ENCODE results near the gene KIAA0513.

KIAA0513 gene

DNA sequence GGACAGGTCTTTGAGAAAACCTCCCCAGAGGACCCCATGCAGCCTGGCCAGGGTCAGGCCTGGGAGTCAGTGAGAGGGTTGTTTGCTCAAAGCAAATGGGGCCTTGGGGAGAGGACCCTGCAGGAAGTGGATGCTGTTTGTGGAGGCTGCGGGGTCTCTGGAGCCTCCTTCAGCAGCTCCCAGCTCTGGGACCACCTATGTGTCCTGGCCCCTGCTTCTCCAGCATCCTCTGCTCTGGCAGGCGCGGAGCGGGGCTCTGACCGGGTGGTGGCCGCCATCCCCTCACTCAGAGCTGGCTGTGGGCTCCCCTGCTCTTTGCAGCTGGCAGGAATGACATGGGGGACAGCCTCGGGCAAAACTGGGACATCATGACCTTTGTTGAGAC is 114.5 kb downstream of the KIAA0513 start:
- H3K27me3 ChIP-seq (ENCODE audit: control insufficient read depth, insufficient read depth, low read length): no peaks in the 10 kb centered on the region
- no peaks in the 10 kb centered on the region for H3K9me3 ChIP-seq (ENCODE audit: control insufficient read depth, low read length)
- no peak overlapping the region for H3K9ac ChIP-seq (ENCODE audit: low read length)
- no peaks in the 10 kb centered on the region for H3K36me3 ChIP-seq (ENCODE audit: control insufficient read depth, insufficient read depth, low read length)
- no peak overlapping the region for H3K4me3 ChIP-seq (ENCODE audit: low read length)
- H3K4me1 ChIP-seq (ENCODE audit: control insufficient read depth, insufficient read depth, low read length): peaks cover 2% of the 10 kb centered on the region

DNA sequence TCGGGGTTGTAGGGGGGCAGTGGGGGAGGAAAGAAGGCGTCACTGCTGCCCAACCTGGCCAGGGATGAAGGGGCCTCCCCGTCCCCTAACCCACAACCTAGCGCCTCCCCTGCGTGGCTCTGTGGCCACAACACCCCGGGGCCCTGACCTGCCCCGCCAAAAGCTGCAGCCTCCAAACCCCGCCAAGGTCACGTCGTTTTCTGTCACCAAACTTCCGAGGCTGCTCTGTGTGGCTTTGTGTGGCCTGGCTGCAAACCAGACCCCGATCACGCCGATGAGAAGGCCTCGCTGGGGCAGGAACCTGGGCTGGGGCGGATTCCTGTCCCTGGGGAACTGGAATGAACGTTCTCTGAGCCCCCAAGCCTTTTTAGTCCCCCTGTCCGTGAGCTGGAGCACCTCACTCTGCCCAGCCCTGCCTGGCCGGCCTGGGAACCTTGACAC is 115.2 kb downstream of the KIAA0513 start:
- Histone ChIP-seq H3K4me3 (ENCODE audit: low read length) (no peak overlapping the region), H3K27me3 (ENCODE audit: control insufficient read depth, insufficient read depth, low read length) (no peaks in the 10 kb centered on the region), H3K36me3 (ENCODE audit: control insufficient read depth, insufficient read depth, low read length) (no peaks in the 10 kb centered on the region), H3K9ac (ENCODE audit: low read length) (no peak overlapping the region), H3K9me3 (ENCODE audit: control insufficient read depth, low read length) (no peaks in the 10 kb centered on the region), H3K4me1 (ENCODE audit: control insufficient read depth, insufficient read depth, low read length) (no peaks in the 10 kb centered on the region)

All from mucosa of stomach (tissue), 1 donor.